ENCODE data around the gene YWHAQ.
"Not testable (repeated sequence)": the region's sequence is repeated elsewhere in the genome, so short reads cannot be mapped to it uniquely, and the experiment has no call there.

The YWHAQ gene

DNA sequence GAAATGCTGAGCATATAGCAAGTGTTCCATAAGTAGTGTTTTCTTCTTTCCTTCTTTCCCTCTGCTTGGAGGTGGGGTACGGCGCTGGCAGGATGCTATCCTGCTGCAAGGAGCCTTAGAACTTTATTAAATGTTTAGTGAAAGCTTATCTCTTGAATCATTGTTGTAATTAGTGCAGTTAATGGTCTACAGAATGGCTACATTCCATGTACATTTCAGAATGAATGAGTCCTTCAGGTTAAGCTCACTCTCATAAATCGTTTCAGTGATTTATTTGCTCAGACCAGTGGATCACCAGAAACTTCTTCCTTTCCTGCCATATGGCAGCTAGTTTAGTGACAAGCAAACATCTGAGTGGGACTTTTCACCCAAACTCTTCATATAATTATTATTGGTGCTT is 3.3 kb upstream of the YWHAQ start:
- in situ Hi-C loops (cut with MboI; ENCODE audit: low sequenced_read_pairs), result no loop called here

DNA sequence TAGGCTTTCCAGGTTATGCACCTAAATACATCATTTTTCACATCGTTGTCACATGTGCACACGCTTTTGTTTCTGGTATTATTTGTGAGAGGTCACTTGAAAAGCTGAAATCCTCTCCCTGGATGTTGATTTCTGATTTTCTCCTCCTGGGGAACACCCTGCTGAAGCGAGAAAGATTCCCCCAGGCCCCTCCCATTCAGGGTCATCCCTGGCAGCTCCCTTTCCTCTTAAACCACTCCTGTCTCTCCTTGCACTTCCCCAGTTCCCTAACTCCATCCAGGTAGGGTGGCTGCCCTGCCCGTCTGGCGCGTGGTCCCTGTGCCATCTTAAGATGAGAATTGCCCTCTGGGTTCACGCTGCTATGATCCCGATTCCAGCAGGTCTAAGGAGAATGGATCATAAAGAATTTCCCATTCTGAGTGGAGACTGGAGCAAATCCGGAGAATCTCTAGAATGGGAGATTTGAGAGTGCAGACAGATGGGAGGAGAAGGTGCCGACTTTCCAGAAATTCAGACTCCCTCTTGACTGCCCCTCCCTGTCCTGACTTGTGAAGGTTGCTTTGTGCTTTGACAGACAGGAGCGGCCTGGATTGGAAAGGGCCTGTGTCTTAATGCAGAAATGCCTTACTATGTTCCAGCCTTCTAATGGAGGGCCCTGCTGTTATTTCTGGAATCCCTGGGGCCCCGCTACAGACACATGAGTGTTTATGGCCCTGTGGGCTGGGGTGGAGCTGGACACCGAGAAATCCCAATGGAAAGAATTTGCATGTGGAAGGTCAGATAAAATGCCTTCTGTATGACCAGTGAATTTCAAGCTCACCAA is 1.3 kb upstream of the YWHAQ start:
- in situ Hi-C loops (cut with MboI; ENCODE audit: low sequenced_read_pairs), result no loop called here

DNA sequence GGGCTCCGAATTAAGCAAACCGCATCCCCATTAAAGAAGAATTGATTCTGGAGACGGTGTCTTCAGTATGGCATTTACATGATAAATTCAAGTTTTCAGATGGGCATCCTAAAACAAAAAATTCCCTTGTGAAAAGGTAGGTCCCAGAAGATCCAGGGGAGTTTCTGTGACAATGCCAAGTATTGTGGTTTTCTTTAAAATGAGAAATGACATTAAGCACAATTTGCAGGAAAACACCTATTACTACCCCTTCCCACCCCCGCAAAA is 689 bp upstream of the YWHAQ start:
- in situ Hi-C loops (cut with MboI; ENCODE audit: low sequenced_read_pairs), result no loop called here

DNA sequence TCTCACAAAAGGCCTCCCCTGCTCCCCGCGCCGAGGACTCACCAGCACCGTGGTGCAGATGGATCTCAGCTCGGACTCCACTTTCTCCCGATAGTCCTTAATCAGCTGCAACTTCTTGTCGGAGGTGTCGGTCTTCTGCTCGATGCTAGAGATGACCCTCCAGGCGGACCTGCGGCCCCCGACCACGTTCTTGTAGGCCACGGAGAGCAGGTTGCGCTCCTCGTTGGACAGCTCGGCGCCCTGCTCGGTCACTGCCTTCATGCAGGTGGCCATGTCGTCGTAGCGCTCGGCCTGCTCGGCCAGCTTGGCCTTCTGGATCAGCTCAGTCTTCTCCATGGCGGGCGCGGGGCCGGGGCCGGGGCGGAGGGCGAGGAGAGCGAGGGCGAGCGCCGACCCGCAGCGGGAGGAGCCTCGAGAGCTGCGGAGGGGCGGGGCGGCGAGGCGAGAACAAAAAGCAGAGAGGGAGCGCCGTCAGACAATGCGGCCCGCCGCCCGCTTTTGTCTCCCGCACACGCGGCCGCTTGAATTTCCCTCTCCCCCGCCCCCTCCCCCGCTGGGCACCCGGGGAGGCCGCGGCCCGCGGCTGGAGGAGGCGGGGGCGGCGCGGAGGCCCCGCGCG is 571 bp downstream of the YWHAQ start:
- in situ Hi-C loops (cut with MboI; ENCODE audit: low sequenced_read_pairs), result no loop called here

DNA sequence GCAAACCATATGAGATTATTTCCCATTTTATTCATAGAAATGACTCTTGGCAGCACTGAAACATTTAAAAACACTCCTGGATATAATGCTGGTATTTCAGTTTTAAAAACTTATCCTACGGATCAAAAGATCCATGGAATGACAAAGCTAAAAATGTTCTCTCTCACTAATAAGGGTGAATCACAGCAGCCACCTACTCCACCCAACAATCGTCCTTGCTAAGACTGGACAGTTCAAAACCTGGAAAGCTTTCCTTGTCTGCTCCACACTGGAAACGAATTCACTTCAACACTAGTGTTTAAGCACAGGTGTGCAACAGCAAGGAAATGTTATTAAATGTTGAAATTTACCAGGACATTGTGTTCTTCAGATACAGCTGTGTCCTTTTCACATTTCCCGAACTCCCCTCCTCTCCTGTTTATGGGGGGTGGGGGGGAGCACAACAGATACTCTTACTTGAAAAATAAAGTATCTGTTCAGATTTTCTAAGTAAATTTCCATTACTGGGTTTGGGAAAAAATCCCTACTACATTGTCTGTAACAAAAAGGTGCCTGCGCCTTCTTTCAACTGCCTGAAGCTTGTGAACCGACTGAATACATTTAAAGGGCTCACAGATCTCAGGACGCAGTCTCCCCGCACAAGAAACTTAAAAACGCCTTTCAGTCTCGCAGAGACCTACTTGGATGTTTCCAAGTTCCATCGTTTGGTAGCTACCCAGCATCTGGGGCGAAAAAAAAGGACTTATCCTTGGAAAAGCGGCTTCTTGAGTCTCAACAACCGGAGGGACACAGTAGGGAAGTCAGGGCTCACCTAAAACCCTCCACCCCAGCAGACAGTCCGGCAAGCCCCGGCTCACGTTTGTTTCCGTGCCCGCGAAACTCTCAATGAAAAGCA is 1.3 kb downstream of the YWHAQ start:
- in situ Hi-C loops (cut with MboI; ENCODE audit: low sequenced_read_pairs), result no loop called here

DNA sequence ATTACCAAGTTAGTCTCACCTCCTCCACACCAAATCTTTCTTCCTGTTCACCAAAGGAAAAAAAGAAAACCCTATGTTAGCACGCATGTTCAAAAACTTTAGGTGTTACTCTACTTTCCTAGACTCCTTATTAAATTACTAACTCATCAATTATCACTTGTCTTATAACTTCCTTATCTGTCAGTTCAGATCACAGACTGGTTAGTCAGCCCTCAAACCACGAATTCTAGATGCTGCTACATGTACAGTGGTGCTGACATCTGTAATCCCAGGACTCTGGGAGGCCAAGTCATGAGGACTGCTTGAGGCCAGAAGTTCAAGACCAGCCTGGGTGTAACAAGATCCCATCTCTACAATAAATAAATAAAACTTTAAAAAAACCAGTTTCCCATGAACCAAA is 3.5 kb downstream of the YWHAQ start:
- in situ Hi-C loops (cut with MboI; ENCODE audit: low sequenced_read_pairs), result no loop called here

DNA sequence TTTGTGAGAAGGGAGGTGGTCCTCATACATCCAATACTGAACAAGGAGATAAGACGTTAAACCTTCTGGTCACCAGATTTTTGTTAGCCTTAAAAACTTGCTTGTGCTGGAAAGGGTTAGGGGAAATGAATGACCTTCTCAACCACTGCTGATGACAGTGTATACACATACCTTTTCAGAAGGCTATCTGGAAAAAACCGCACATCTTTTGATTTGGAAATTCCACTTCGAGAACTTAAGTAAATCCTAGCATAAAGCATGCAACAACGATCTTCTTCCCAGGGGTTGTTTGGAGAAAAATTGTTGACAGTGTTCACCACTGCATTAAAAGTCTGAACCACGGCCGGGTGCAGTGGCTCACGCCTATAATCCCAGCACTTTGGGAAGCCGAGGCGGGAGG is 7.6 kb downstream of the YWHAQ start:
- in situ Hi-C loops (cut with MboI; ENCODE audit: low sequenced_read_pairs), result no loop called here

DNA sequence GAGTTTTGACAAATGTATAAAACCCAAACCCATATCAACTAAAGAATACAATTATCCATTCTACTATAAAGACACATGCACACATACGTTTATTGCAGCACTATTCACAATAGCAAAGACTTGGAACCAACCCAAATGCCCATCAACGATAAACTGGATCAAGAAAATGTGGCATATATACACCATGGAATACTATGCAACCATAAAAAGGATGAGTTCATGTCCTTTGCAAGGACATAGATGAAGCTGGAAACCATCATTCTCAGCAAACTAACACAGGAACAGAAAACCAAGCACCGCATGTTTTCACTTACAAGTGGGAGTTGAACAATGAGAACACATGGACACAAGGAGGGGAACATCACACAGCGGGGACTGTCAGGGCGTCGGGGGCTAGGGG is 9.1 kb downstream of the YWHAQ start:
- in situ Hi-C loops (cut with MboI; ENCODE audit: low sequenced_read_pairs), result not testable (repeated sequence)

DNA sequence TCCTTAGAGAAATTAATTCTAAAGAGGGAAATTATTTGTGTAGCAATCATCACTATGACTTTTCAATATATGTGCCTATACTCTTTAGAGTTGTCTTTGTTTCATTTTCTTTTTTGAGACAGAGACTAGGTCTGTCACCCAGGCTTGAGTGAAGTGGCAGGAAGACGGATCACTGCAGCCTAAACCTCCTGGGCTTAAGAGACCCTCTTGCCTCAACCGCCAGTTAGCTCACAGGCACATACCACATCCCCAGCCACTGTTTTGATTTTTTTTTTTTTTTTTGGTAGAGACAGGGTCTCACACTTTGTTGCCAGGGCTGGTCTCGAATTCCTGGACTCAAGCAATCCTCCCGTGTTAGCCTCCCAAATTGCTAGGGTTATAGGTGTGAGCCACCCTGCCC is 12.4 kb downstream of the YWHAQ start:
- in situ Hi-C loops (cut with MboI; ENCODE audit: low sequenced_read_pairs), result no loop called here

DNA sequence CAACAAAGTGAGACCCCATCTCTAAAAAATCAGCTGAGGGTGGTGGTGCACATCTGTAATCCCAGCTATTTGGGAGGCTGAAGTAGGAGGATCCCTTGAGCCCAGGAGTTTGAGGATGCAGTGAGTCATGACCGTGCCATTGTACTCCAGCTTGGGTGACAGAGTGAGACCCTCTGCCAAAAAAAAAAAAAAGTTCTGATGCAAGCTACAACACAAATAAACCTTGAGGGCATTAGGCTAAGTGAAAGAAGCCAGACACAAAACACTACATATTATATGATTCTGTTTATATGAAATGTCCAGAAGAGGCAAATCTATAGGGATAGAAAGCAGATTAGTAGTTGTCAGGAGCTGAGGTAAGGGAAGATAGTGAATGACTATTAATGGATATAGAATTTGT is 13.0 kb downstream of the YWHAQ start:
- in situ Hi-C loops (cut with MboI; ENCODE audit: low sequenced_read_pairs), result no loop called here

DNA sequence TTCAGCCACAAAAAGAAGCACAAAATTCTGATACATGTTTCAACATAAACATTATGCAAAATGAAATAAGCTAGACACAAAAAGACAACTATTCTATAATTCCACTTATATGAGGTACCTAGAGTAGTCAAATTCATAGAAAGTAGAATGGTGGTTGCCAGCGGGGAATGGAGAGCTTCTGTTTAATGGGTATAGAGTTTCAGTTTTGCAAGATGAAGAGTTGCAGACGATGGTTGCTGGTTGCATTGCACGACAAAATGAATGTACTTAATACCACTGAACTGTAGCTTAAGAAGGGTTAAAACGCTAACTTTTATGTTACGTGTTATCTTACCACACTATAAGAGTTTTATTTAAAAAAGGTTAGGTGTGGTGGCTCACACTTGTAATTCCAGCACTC is 13.5 kb downstream of the YWHAQ start:
- in situ Hi-C loops (cut with MboI; ENCODE audit: low sequenced_read_pairs), result no loop called here

DNA sequence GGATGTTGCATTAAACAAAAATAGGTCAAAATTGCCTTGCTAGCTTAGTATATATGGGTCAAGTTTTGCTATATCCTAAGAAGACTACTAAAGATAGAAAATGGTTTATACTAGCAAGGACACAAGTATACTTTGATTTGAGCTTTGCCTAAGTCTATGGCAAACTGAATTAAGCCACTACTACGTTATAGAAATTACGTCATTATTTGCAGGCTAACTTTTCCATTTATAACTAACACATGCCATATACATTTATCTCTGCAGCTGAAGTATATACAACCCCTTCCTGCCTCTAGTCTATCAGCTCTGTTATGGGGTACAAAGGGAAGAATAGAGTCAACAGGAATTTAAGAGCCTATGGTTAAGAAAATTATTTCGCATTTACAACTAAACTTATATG is 16.2 kb downstream of the YWHAQ start:
- in situ Hi-C loops (cut with MboI; ENCODE audit: low sequenced_read_pairs), result no loop called here

DNA sequence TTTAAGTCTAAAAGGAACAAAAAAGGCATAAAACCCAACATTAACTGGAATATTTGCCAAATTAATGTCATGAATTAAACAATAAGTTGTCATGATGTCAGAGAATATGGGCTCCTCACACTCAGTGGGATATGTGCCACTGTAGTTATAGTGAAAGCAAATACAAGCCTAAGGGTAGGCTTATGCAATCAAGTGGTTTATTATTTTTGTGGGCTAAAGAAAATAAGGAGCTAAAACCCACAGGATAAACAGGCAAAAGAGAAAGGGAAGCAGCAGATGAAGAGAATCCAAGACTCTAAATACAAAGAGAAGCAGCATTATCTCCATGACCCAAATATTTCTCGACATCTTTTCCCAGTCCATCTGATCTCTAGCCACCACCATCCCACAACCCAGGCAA is 17.5 kb downstream of the YWHAQ start:
- in situ Hi-C loops (cut with MboI; ENCODE audit: low sequenced_read_pairs), result no loop called here

DNA sequence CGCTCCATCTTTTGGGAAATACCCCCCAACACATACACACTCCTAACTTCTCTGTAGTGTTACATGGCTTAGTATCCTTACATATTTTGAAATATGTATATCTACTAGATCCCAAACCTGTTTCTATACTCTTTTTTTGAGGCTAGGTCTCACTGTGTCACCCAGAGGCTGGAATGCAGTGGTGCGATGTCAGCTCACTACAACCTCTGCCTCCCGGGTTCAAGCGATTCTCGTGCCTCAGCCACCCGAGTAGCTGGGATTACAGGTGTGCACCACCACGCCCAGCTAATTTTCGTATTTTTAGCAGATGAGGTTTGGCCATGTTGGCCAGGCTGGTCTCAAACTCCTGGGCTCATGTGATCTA is 19.3 kb downstream of the YWHAQ start:
- in situ Hi-C loops (cut with MboI; ENCODE audit: low sequenced_read_pairs), result not testable (repeated sequence)

DNA sequence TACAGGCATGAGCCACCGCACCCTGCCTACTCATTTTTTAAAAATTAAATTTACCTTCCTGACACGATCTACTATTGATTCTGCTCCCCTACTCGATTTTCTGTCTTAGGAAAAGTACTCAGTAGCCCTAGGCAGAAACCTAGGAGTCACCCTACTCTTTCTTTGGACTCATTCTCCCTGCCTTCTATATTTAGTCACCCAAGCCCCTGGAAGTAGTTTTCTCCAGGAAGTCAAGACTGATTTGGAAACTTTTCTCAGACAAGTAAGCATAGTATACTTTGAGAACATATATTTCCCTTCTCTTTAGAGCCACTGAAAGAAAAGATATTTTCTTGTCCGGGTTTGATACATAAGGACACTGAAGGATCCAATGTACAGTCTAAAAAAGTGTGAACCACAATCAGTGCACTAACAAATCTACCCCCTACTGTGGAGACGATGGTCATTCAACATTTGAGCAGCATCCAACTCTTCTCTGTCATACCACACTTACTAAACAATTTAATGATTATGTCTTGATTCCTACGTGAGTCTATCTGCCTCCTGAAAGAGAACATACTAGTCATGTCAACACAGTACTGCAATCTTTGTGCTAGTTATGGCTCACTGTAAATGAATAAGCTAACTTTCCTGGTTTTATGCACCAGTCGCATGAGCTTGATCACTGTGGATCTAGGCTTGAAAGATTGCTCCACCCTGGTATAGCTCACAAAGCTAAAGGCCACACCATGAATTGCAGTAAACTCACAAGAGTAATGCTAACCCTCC is 19.8 kb downstream of the YWHAQ start:
- in situ Hi-C loops (cut with MboI; ENCODE audit: low sequenced_read_pairs), result no loop called here

DNA sequence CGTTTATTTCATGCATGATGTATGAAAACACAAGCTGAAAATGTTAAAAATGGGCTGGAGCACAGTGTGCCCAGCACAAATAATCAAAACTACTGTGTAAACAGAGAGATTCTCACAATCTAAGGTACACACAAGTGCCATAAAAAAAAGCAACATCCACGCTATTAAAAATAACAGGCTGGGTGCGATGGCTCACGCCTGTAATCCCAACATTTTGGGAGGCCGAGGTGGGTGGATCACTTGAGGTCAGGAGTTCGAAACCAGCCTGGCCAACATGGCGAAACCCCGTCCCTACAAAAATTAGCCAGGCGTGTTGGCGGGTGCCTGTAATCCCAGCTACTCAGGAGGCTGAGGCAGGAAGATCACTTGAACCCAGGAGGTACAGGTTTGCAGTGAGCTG is 22.3 kb downstream of the YWHAQ start:
- in situ Hi-C loops (cut with MboI; ENCODE audit: low sequenced_read_pairs), result not testable (repeated sequence)

DNA sequence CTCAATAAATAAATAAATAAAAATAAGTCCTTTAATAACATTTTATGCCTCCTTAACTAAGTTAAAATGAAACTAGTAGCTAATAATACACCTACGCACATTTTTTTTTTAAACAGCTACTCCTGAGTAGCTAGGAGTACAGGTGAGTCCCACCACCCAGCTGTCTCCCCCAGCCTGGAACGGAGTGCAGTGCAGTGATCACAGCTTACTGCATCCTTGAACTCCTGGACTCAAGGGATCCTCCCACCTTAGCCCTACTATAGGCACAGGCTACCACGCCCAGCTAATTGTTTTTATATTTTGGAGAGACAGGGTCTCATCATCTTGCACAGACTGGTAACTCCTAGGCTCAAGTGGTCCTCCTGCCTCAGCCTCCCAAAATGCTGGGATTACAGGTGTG is 28.4 kb downstream of the YWHAQ start:
- in situ Hi-C loops (cut with MboI; ENCODE audit: low sequenced_read_pairs), result no loop called here

DNA sequence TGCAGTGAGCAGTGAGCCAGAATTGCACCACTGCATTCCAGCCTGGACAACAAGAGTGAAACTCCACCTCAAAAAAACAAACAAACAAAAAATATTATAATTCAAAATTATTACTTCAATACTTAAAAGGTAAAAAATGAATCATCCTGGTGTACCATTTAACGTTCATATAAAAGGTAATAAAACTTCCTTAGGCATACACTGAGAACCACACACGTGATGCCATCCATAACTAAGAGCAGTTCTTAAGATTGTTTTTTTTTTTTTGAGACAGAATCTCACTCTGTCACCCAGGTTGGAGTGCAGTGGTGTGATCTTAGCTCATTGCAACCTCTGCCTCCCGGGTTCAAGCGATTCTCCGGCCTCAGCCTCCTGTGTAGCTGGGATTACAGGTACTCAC is 29.4 kb downstream of the YWHAQ start:
- in situ Hi-C loops (cut with MboI; ENCODE audit: low sequenced_read_pairs), result no loop called here

DNA sequence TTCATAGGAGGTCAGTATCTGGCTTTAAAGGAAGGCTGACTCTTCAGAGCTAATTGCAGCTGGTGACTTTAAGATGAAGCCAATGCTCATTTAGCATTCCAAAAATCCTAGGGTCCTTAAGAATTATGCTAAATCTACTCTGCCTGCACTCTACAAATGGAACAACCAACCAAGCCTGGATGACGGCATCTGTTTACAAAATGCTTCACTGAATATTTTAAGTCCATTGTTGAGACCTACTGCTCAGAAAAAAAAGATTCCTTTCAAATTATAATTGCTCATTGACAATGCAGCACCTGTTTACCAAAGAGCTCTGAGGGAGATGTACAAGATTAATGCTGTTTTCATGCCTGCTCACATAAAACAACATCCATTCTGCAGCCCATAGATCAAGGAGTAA is 31.4 kb downstream of the YWHAQ start:
- in situ Hi-C loops (cut with MboI; ENCODE audit: low sequenced_read_pairs), result no loop called here

DNA sequence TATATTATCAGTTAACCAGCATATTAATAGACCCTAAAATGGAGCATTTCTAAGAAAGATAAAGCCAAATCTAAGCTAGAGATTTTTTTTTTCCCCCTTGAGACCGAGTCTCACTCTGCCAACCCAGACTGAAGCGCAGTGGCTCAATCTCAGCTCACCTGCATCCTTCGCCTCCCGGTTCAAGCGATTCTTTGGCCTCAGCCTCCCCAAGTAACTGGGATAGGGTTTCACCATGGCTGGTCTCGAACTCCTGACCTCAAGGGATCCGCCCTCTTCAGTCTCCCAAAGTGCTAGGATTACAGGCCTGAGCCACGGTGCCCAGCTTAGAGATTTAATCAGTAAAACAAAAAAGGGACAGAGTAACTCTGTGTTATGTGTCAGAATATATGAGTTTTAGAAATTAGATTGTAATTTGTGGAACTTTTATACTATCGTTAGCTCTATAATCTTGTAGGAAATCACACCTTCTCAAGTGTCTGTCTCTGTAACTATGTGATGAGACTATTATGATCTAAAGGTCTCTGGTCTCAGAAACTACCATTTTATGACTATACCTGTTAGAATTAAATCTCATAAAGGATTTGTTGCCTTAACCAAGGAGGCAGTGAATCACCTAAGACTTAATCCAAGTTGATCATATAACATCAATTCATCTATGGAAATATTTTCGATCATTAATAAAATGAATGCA is 34.0 kb downstream of the YWHAQ start:
- in situ Hi-C loops (cut with MboI; ENCODE audit: low sequenced_read_pairs), result no loop called here

DNA sequence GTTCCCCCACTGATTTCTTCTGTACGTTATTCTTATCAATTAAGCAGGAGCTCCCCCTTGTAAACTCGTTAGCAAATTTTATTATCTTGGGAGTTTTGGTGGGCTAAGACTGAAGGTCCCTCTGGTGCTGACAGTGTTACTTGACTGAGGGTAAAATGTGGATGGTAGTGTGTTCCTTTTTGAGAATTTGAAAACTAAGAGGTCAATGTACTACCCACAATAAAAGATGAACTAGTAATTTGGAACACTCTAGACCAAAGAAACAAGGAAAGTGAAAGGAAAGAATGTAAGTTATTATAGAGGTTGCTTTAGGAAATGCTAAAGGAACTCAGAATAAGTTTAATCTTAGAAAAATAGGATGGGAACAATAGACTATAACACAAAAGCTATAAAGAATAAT is 35.1 kb downstream of the YWHAQ start:
- in situ Hi-C loops (cut with MboI; ENCODE audit: low sequenced_read_pairs), result no loop called here
